HG02678 (cell line): Measurements from ENCODE around the gene RNF114.
"Not testable (repeated sequence)": the region's sequence is repeated elsewhere in the genome, so short reads cannot be mapped to it uniquely, and the experiment has no call there.

Experiments
- ATAC-seq: cut with Tn5 transposase; IDR thresholded peaks from one replicate; pipeline ENCODE4 v1.9.1; 2021; ENCODE audit warnings: mild to moderate bottlenecking, moderate library complexity; ENCODE audit not compliant: unreplicated experiment

Gene RNF114

DNA sequence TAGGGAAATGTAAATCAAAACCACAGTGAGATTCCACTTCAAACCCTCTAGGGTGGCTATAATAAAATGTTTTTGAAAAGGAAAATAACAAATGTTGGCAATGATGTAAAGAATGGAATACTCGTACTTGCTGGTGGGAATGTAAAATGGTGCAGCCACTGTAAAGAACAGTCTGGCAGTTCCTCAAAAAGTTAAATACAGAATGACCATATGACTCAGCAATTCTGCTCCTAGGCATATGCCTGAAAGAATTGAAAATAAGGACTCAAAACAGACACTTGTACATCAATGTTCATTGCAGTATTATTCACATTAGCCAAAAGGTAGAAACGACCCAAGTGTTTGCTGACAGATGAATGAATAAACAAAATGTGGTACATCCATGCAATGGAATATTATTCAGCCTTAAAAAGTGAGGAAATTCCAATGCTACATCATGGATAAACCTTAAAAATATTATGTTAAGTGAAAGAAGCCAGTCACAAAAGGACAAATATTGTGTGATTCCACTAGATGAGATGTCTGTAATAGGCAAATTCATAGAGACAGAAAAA, 10.2 kb upstream of the RNF114 start:
- no peak for ATAC-seq

DNA sequence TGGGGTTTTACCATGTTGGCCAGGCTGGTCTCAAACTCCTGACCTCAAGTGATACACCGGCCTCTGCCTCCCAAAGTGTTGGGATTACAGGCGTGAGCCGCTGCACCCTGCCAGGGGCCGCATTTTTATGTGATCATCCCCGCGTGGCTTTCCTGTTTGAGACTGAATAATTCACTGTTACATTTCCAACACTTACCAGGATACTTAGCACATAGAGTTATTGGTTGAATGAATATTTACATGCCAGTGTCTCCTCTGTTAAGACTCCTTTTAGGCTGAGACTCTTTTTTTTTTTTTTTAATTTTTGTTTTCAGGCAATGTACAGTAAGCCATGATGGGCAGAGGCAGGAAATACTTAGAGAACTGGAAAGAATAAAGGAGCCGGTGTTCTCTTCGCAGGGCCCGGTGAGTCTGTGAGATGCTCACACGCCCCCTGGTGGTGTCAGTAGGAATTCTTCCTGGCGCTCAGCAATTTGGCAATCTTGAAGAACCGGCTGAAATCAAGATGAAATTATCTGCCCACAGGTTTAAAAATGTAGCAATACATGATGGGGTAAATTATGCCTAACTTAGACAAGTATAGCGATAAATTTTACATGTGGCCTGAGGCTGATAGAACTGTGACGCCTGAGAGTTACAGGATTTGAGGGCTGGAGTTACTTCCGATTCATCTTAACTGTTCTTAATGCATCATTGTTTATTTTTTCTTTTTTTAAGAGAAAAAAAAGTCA, 7.6 kb upstream of the RNF114 start:
- no peak for ATAC-seq

DNA sequence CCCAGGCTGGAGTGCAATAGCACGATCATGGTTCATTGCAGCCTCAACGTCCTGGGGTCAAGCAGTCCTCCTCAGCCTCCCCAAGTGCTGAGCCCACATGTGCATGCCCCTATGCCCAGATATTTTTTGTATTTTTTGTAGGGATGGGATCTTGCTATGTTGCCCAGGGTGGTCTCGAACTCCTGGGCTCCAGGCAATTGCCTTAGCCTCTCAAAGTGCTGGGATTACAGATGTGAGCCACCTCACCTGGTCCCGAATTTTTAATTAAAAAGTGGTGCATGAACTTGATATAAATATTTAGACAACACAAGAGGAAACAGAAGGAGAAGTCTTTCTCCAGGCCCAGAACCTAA, 7.1 kb upstream of the RNF114 start:
- no peak for ATAC-seq

DNA sequence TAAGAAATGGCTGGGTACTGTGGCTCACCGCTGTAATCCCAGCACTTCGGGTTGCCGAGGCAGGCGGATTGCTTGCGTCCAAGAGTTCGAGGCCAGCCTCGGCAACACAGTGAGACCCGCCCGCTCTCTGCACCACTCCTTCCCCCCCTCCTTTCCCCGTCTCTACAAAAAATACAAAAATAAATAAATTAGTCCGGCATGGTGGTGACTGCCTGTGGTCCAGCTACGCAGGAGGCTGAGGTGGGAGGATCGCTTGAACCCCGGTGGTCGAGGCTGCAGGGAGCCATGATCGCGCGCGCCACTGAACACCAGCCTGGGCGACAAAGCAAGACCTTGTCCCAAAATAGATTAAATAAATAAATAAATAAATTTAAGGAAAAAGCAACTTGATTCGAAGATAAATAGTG, 448 bp upstream of the RNF114 start:
- ATAC-seq, result peak; percentile 7

DNA sequence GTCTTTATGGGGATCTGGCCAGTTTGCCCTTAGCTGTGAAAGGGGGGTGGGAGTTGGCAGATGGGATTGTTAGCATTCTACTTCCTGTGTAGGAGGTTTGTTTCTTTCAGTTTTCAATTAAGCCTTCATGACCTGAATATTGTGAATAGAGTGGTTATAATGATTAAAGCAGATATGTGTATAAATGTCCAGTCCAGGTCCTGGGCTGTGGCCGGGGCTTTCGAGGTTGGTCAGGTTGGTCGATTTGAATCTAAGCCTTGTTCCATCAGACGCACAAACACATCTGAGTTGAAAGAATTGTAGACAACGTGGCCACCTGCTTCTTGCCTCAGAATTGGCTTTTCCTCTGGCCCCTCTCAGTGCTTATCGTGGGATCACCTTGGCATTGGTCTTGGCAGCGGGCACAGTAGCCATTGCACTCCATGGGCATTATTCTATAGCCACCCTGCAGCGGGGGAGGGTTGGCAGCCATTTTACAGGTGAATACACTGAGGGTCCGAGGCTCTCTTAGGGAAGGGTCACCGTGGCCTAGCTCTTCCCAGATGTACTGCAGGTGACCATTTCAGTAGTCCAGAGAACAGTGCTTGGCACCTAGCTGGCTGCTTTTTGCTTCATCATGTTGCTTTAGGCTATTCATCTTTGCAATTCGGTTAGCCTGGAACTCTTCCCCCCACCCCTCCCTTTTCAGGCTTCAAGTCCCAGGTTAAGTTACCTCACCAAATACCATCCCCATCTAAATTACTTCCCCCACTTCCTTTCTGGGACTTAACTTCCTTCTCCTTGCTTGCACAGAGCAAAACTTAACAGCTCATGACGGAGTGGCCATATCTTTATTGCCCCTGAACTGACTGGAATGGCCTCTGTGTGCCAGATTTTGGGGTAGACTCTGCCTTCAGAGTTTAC, 1.1 kb downstream of the RNF114 start:
- peak; percentile 7 for ATAC-seq

DNA sequence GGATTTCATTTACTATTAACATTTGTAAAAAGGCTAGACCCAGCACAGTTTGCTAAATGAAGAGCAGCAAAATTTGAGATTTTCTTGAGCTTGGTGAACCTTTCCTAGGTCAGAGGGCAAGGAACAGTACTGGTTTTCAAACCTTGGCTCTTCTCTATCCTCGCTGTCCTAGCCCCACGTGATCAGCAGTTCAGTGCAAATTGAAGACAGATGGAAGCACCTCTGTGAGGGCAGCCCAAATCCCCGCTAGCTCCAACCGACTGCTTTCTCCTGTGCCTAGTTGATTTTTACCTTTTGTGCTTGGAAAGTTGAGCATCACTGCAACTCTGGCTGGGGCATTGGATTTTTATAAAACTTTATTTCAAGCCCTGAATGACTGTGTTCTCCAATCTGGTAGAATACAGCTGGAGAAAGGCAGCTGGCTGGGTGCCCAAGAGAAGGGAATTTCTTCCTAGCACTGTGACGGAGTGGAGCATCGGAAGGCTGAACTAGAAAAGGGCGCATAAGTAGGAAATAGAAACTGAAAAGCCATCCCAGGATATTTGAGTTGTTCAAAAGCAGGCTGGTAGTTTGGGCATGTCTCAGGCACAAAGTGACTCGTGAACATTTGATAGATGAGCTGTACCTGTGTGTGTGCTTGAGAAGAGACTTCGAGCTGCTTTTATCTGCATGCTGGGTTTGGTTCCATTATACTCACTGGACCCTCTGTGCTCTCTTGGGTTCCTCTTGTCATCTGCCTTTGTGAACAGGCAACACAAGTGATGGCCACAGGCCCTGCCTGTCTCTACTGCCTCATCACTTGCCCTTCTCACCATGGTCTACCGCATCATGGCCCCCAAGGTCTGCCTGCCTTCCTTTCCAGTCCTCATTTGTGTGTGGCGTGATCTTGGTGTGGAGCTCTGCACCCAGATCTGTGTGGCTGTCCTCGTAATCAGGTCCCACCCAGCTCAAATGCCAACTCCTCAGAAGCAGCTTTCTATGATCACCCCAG, 2.3 kb downstream of the RNF114 start:
- no peak for ATAC-seq

DNA sequence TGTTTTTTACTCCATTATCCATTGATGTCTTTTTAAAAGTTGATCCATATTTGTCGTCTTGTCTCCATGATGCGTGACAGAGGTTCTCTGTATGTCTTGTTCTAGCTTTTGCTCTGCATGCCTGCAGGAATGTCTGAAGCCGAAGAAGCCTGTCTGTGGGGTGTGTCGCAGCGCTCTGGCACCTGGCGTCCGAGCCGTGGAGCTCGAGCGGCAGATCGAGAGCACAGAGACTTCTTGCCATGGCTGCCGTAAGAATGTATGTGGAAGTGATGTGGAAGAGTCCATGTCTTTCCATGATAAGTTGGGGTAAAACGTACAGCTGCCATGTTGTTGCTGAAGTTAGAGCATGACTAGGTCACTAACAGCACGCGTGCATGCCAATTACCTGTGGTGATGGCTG, 5.3 kb downstream of the RNF114 start:
- ATAC-seq, result no peak

DNA sequence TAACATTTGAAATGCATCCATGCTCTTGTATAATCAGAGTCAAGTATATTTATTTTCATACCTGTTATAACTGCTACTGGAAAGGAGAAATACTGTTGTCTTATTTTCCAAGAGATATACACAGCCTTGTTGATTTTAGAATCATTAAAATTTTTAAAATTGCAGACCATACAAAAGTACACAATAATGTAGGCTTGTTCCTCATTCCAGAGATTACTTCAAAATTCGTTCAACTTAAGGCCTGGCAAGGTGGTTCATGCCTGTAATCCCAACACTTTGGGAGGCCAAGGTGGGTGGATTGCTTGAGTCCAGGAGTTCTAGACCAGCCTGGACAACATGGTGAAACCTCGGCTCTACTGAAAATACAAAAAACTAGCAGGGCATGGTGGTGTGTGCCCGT, 6.1 kb downstream of the RNF114 start:
- ATAC-seq, result no peak

DNA sequence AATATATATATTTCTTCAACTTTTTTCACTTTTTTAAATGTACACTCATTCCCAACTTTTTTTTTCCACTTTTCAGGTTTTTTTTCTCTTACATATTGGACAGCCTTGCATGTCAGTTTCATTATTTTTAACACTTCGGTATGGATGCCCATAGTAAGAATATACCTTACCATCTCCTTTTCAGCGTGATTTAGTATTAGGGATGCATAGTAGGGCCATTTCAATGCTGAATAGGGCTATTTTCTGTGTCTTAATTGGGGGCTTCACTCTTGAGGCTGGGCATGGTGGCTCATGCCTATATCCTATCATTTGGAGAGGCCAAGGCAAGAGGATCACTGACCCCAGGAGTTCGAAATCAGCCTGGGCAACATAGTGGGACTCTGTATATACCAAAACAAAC, 6.7 kb downstream of the RNF114 start:
- ATAC-seq, result no peak

DNA sequence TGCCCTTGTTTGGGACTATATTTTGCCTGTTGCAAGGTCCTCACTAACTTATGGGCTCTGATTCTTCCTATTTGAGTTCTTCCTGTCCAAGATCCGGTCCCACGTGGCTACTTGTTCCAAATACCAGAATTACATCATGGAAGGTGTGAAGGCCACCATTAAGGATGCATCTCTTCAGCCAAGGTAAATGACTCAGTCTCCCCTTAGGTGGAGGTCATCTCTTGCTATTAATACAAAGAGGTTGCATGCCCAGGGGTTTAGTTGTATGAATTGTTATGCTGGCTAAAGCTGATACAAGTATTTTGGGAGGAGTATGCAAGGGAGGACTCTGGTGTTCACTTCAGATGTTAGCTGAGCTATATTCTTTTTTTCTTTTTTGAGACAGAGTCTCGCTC, 9.1 kb downstream of the RNF114 start:
- ATAC-seq, result no peak

DNA sequence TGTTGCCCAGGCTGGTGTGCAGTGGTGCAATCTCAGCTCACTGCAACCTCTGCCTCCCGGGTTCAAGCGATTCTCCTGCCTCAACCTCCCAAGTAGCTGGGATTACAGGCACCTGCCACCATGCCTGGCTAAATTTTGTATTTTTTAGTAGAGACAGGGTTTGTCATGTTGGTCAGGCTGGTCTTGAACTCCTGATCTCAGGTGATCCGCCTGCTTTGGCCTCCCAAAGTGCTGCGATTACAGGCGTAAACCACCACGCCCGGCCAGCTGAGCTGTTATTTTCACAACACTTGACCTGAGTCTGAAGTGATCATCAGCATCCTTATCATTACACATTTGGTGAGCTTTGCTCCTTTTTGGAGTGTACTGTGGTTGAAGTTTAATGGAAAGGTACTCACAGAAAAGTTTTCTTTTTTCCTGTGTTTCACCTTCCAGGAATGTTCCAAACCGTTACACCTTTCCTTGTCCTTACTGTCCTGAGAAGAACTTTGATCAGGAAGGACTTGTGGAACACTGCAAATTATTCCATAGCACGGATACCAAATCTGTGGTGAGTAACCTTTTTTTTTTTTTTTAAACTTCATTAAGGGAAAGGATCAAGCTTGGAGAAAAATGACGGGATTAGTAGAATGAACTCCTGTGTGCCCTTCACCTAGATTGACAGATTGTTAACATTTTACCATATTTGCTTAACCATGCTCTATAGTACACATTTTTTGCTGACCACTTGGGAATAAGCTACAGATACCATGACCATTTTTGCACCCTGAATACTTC, 9.7 kb downstream of the RNF114 start:
- no peak for ATAC-seq

DNA sequence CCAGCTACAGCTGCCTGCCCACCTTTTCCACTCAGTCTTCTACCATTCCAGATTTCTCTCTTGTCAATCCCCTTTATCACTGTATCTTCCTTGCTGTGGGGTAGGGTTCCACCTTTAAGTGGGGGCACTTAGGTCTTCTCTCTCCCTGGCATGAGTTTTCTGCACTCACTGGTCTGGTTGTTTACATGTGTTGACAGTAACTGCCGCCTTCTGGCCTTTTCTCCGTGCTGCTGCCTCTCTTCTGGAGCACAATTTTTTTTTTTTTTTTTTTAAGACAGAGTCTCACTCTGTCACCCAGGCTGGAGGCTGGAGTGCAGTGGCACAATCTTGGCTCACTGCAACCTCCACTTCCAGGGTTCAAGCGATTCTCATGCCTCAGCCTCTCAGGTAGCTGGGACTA, 12.0 kb downstream of the RNF114 start:
- ATAC-seq, result no peak

DNA sequence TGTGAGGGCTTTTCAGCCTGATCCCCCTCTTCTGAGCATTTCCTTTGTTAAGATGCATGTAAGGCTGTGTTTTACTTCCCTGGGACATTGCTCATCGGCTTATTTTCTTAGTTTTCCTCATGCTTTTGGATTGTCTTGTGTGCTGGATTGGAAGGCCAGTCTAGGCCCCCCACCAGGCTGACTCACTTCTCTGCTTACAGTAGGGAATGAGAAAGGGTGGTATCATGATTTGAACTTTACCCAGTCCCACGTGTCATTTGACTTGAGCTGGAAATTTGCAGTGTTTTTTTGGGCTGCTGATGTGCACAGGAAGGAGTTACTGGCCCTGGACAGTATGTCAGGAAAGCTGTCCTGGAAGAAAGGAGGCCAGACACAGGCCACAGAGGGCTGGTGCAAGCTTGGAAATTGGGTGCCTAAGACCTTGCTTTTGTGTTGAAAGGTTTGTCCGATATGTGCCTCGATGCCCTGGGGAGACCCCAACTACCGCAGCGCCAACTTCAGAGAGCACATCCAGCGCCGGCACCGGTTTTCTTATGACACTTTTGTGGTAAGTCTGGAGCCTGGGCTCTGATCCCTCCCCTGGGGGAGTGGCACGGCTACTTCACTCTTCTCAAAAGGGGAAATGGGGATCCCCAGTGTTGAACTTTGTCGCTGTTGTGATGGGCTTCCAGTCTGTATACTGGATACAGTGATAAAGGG, 12.8 kb downstream of the RNF114 start:
- no peak for ATAC-seq

DNA sequence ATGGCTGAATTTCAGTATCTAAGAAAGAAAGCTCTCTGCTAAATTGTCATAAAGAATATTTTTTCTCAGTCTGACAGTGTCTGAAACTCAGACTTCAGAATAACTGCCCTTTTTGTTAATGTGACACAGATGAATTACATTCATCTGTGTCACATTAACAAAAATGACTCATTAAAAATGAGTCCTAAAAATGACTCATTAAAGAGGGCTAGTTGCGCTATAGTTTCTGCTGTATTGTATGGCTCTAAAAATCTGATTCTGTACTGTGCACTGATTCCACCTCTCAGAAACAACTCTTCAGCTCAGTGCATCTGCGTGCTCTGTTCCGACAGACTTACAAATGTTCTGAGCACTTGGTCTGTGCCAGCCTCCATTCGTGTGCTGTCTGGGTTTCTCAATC, 15.0 kb downstream of the RNF114 start:
- ATAC-seq, result no peak

DNA sequence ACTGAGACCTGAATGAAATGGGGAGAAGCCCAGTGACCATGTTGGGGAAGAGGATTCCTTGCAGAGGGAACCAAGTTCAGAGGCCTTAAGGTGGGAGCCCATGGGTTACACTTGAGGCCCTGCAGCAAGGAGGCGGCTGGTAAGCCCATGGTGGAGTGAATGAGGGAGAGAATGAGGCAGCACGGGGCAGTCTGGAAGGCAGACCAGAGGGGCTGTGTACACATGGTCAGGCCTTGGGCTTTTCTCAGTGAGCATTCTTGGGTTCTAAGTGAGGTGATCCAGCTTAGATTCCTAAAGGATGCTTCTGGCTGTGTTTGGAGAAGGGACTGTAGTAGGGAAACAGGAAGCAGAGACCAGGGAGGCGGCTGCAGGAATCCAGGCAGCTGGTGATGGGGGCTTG, 19.0 kb downstream of the RNF114 start:
- no peak for ATAC-seq

DNA sequence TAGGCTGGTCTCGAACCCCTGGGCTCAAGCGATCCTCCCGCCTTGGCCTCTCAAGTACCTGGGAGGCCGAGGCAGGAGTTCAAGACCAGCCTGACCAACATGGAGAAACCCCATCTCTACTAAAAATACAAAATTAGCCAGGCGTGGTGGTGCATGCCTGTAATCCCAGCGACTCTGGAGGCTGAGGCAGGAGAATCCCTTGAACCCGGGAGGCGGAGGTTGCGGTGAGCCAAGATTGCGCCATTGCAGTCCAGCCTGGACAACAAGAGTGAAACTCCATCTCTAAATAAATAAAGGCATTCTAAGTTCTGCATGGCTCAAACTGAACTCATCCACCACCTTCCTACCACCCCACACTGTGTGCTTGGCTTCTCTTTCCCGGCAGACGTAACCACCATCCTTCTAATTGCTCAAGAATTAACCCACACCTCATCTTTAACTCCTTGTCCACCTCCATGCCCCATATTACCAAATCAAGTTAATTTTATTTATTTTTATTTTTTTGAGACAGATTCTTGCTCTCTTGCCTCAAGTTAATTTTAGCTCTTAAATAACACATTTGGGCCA, 19.7 kb downstream of the RNF114 start:
- ATAC-seq, result not testable (repeated sequence)

DNA sequence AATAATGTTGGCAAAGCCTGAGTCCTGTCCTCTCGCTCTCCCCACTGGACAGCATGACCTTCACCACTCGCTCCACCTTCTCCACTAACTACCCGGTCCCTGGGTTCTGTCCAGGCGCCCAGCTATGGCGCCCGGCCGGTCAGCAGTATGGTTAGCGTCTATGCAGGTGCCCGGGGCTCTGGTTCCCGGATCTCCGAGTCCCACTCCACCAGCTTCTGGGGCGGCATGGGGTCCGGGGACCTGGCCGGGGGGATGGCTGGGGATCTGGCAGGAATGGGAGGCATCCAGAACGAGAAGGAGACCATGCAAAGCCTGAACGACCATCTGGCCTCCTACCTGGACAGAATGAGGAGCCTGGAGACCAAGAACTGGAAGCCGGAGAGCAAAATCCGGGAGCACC, 20.5 kb downstream of the RNF114 start:
- no peak for ATAC-seq

DNA sequence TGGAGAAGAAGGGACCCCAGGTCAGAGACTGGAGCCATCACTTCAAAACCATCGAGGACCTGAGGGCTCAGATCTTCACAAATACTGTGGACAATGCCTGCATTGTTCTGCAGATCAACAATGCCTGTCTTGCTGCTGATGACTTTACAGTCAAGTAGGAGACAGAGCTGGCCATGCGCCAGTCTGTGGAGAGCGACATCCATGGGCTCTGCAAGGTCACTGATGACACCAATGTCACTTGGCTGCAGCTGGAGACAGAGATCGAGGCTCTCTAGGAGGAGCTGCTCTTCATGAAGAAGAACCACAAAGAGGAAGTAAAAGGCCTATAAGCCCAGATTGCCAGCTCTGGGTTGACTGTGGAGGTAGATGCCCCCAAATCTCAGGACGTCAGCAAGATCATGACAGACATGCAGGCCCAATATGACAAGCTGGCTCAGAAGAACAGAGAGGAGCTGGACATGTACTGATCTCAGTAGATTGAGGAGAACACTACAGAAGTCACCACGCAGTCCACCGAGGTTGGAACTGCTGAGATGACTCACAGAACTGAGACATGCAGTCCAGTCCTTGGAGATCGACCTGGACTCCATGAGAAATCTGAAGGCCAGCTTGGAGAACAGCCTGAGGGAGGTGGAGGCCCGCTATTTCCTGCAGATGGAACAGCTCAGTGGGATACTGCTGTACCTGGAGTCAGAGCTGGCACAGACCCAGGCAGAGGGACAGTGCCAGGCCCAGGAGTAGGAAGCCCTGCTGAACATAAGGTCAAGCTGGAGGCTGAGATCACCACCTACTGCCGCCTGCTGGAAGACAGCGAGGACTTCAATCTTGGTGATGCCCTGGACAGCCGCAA, 21.1 kb downstream of the RNF114 start:
- not testable (repeated sequence) for ATAC-seq
